ENCODE data around the gene TP53AIP1.

The TP53AIP1 gene, protein sequence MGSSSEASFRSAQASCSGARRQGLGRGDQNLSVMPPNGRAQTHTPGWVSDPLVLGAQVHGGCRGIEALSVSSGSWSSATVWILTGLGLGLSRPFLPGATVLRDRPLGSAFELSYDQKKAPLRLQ

DNA sequence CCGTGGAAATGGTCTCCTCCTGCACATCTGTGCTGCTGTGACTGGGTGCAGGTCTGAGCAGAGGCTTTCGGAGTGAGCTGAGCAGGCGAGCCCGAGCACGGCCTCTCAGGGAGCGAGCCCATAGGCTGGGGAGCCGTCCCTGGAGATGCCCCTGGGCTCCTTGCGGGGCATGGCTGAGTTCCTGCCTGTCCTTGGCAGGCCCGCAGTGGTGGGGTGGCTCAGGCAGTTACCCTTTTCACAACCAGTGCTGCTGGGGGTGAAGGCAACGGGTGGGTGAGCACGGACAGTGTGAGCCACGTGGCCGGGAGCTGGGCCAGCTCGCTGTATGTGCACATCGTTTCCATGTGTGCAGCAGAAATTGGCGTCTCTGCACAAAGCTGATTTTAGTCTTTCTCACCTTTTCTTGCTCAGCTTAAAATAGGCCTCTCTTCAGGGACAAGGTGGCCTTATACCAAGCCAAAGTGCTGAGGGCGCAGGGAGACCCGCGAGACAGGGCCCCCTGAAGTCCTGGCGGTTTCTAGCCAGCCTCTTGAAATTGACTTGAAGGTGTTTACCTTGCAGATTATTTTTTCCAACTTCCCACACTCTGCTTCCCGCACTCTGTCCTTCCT lies at the start of gene TP53AIP1:
TP53AIP1 (minus strand) TSS at position 55 of the 611 bp plus-strand sequence. CDS start 5,053 bp downstream, outside the sequence.
- no peak for DNase-seq (ENCODE audit: low spot score)

DNA sequence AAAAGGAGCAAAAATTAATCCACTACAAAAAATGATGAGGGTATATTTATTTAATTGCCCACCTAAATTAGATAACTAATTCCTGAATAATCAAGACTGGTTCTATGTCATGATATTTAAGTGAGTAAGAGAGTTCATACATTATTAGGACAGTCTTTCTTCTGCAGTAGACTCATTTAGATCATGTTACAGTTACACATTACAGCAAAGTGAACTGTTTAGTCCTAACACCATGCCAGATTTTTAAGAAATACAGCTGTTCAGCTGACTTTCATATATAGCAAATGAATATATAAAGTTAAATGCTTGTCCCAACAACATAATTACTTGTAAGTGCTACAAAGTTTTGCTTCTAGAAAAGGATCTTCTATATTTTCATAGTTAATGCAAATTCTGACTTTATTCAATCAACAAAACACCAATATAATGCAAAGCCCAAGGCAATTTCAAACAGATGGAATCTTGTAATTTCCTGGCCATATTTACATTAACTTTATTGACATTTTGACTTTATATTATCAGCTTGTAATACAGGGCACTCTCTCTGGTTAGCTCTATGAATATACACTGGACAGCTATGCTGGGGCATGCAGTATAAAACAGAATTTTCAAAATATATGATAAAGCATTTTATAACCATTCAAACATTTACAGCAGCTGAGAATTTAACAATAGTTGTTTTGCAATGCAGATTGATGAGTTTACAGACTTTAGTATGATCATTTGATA lies 45.7 kb upstream of the TP53AIP1 start:
- no peak for DNase-seq (ENCODE audit: low spot score)

DNA sequence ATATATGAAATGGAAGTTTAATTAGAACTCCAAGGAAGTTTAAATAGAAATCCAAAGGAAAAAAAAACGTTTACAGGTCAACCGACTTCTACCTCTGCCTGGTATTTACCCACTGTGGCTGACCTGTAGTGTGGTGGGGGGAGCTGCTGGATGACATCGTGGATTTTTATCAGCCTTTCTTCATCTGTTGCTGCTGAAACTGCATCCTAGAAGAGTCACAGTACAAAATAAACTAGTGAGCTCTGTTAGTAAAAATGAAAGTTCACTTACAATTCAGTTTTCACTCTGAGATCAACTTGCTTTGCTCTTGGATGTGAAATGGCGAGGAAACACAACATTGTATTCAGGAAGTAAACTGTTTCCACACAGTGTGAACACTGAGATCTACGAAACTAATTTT lies 43.2 kb upstream of the TP53AIP1 start:
- no peak for DNase-seq (ENCODE audit: low spot score)

DNA sequence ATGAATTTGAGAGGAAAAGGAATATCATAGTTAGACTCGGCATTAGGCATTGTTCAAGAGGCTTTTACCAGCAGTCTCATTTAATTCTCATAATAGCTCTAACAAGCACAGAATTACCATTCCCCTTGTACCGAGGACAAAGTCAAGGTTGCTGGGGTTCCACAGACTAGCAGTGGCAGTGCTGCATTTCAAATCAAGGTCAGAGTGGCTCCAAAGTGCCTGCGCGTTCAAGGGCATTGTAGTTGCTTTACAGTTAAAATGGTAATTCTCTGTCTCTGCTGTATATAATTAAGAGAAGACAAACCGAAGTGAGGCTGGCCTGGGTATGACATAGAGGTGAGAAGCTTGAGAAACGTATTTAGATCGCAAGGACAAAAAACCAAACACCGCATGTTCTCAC lies 40.4 kb upstream of the TP53AIP1 start:
- no peak for DNase-seq (ENCODE audit: low spot score)

DNA sequence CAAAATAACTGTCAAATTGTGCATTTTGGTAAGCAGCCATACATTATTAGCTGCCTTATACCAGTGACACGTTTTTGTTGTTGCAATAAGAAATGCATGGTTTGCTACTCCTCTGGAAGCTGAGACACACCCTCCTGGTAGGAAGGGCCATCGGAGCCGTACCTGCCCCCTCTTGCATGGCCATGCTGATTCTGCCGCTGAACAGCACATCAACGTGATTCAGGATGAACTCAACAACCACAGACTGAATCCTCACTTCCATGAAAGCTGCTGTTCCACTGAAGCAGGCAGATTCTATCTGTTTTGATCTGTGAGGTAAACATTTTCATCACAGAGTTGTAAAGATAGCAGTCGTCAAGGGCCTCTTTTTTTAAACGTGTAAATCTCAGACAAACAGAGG lies 38.6 kb upstream of the TP53AIP1 start:
- no peak for DNase-seq (ENCODE audit: low spot score)

DNA sequence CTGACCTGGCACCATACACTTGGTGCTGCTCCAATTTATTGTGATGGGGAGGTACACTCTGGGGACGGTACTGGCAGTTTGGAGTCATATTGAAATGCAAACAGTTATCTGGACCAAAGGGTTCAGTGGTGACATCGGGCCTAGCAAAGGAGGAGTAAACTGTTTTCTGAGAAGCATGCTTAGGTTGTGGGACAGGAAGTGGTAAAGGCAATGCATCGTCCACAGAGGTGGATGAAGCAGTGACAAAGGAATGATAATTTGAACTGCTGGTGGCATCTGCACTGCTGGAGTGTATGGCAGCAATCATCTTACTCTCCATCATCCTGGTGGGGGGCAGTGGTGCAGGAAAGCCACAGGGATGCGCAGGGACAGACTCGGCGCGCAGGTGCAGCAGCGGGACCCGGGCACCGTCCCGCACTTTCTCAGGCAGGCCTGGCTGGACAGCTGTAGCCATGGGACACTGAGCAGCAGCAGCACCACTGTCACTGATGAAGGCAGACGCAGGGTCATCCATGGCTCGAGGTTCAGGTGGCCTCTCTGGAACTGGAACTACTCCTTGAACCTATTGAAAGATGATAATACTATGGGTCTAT lies 28.0 kb upstream of the TP53AIP1 start:
- DNase-seq (ENCODE audit: low spot score): no peak

DNA sequence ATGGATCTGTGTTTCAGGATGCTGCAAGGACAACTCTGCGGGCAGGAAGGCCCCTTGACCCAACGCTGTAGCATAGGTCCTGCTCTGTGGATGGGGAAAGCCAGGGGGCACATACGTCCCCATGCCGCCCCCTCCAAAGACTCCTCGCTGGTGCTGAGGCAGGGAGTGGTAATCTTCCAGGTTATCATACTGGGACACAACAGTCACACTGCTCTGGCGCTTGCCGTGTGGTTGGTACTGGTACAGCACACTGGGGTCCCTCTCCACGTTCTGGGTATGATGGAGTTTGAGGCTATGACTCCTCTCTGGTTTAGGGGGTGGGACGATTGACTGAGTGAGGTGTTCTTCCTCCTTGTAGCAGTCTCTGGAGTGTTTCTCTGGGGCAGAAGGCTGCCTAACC lies 26.2 kb upstream of the TP53AIP1 start:
- DNase-seq (ENCODE audit: low spot score): no peak

DNA sequence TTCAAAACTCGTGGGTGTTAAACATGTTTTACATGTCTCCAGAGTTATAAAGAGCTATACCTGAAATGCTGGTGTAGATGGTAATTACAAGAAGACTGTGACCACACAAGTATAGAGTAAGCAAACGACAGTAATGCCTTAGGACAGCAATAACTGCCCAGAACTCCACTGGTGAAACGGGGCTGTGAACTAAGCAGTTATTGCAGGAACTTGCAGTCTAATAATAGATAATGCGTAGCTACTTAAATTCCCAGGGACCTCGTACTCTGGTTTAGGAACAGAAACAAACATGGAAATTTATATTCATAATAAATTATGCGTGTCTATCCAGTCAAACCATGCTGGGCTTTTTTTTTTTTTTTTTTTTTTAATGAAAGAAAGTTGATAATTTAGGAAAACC lies 24.9 kb upstream of the TP53AIP1 start:
- no peak for DNase-seq (ENCODE audit: low spot score)

DNA sequence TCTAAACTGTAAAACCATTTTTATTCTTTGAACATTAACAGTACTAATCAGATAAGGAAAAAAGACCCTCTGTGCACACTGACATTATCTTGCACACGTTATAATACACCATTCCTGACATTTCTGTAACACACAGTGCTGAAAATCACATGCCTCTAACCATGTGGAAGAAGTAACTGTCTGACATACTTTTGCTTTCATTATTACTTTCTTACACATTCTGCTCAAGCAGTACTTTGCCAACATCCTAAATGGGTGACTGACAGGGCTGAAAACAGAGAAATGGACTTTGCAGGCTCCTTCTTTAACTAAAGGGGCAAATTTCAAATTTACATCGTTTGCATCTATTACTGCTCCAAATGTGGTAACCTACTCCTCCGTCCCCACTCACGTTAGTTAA lies 22.8 kb upstream of the TP53AIP1 start:
- DNase-seq (ENCODE audit: low spot score): no peak

DNA sequence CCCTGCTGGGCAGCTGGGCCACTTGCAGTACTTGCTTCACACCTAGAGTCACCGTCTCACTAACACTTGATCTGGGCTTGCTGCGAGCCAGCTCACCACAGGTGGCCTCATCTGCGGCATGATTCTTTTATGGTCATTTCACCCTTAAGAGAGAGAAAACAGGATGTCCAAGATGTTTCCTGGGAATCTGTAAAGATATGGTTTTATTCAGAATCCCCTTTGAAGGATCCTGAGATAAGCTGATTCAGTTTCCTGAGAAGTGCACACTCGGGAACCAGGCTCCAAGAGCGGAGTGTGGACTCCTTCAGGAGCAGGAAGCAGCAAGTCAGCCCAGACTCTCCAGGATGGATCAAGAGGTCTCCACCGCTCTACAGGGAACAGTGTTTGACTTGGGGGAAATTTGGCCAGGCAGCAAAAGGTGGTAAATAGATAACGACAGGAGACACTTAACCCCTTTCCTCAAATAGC lies 21.8 kb upstream of the TP53AIP1 start:
- no peak for DNase-seq (ENCODE audit: low spot score)

DNA sequence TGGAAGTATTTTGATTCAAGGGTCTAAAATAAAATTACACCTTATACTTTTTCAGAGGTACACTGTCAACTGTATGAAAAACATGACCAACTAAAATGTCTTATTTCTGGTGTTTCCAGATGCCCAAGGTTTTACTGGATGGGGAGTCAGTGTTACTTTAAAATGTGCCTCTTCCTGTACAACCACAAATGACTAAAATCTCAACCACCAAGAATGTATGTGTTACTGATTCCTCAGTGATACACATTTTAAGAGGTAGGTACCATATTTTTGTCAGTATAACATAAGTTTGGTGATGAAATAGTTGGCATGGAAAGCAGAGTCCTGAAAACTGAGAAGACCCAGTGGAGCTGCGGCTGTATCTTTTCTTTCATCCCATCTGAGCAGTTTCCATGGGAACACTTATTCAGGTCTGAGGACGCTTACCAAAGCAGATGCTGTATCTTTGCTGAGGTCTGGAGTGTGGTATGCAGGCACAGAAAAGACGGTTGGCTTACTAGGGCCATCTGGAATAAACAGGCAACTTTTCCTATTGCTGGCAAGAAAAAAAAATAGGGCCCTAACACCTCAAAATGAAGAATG lies 21.2 kb upstream of the TP53AIP1 start:
- DNase-seq (ENCODE audit: low spot score): no peak

DNA sequence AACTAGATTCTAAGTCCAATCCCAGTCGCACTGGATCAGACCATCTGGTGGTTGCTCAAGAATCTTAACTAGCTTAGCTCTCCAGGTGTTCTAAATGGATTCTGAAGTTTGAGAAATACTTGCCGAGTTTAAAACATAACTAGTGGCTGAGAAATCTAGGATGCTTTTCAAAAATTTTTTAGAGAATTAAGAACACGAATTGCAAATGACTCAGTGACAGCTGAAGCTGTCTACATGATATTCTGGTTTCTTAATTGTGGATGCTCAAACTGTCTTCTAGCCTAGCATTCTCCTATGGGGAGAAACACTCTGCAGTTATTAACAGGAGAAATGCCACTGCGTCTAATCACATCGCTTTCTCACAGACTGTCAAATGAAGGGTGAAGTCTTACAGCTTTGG lies 20.2 kb upstream of the TP53AIP1 start:
- DNase-seq (ENCODE audit: low spot score): no peak

DNA sequence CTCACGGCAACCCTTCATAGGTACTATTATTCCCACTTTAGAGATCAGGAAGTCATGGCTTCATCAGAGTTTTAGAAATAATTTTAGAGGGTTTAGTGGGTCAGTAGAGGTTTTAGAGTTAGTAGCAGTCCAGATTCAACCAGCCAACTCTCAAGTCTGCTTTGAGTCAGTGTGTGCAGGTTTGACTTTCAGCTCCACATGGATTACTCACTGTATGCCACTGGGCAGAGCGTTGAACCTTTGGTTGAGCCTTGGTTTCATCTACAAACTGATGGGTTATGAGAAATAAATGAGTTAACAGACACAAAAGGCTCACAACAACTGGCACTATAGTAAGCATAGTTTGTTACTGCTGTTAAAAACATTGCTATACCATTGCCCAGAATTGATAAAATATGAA lies 19.0 kb upstream of the TP53AIP1 start:
- DNase-seq (ENCODE audit: low spot score): no peak

DNA sequence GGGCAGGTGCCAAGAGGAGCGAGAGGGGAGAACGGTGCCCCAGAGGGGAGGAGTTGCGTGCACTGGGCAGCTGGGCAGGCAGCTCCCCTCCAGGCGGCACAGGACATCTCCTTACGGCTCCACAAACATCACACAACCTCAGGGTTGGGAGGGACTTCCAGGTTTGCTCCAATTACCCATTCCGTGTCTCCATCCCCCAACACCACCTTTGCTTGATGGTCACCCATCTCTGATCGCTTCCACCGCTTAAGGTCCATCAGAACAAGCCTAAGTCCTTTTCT lies 14.5 kb upstream of the TP53AIP1 start:
- DNase-seq (ENCODE audit: low spot score): no peak

DNA sequence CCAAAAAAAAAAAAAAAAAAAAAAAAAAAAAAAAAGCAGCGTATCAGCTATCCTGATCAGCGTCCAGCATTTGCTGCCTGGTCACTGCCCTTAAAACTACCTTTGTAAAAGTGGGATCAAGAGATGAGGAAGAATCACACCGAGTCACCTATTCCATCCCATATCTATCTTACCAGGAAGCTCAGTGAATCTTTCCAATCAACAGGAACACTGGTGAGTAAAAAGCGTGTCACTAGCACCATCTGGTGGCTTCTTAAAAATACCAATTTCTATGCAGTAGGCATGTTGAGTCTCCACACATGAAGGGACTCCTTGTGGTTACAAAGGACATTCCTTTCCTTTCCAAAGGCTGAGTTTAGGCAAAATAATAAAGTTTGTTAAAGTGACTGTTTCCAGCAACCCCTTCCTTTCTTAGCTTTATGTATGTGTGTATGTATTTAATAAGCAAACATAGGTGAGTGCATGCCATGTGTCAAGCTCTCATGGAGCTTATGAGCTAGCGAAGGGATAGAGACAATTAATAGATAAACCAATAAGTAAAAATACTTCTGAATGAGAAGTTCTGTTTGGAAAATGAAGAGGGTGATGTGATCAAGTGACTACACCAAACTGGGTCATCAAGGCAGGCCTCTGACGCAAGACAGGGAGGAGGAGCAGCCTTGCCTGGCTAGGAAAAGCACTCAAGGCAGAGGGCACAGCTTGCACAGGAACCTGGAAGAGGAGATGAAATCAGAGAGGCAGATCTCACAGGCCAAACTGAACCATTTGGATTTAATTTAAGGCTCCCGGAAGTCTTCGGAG lies 13.9 kb upstream of the TP53AIP1 start:
- peak; percentile 38 for DNase-seq (ENCODE audit: low spot score)

DNA sequence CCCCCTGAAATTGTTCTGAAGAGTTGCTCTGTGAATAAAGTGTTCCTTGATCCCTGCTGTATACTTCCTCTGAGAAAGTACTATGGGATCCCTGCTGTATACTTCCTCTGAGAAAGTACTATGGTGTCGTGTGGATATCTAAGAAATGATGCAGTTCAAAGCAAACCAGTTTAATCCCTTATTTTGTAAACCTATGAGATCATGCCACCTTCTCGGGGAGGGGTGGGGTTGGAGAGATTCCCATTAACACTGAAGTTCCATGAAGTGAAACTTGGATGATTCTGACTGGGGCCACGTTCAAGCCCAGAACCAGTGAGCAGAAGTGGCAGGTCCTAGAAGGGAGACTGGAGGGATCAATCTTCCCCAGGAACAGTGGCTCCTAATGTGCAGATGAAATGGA lies 13.0 kb upstream of the TP53AIP1 start:
- DNase-seq (ENCODE audit: low spot score): no peak

DNA sequence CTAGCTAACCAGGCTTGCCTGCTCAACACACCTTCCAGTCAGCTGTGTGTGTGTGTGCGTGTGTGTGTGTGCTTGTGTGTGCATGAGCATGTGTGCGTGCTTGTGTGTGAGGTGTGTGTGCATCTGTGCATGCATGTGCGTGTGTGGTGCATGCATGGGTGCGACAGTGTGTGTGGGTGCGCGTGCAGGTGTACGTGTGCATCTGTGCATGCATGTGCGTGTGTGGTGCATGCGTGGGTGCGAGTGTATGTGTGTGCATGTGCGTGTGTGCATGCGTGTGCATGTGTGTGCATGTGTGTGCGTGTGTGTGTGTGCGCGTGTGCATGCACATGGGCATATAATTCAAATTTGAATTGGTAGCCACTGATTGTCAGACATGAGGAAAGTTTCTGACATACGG lies 10.5 kb upstream of the TP53AIP1 start:
- DNase-seq (ENCODE audit: low spot score): no peak

DNA sequence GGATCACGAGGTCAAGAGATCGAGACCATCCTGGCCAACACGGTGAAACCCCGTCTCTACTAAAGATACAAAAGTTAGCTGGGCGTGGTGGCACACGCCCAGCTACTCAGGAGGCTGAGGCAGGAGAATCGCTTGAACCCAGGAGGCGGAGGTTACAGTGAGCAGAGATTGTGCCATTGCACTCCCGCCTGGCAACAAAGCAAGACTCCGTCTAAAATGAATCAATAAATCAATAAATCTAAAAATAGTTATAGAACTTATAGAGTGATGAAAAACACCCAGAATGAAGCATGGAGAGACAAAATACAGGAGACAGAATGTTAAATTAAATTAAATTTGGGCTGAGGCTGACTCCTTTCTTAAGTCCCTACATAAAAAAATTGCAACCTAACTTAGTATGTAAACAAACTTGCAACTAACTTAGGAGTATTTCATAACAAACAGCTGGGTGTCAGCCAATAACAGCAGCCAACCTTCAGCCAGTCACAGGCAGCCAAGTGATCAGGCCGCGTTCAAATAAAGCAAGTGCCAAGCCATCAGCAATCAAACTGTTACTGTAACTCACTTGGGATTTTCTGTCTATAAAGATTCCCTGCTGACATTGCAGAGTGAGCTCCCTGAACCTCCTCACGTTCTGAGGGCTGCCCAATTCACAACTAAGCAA lies 7.3 kb upstream of the TP53AIP1 start:
- DNase-seq (ENCODE audit: low spot score): no peak

DNA sequence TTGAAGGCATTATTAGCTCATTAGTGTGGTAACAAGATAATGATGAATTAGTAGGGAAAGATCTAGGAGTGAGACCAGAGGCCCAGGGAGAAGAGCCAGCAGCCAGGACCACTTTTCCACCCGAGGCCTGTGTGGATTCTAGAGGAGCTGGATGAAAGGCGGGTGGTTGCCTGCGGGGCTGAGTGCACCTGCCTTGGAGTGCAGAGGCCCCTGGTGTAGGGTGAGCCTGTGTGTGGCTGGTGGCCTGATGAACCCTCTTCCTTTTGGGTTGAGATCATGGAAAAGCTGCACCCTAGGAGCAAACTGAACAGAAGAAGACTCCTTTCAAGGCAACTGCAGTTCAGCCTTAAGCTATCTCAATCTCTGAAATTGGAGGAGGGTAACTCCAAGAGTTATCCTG lies 5.9 kb upstream of the TP53AIP1 start:
- no peak for DNase-seq (ENCODE audit: low spot score)

DNA sequence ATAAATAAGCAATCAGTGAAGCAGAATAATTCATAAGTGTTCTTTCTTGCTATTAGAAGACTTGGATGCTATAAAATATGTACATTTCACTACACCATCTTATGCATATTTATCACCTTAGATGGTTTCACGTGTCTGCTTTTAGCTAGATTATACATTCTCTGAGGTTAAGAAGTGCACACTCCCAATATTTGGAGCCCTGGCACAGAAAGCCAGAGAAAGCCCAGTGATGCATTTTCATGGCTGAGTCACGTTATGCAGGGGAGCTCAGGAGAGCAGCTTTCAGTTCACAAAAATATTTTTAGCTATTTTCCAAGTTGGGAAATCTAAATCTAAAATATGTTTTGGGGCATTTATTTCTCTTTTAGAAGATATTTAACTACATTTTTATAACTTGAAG lies 5.1 kb upstream of the TP53AIP1 start:
- DNase-seq (ENCODE audit: low spot score): no peak

DNA sequence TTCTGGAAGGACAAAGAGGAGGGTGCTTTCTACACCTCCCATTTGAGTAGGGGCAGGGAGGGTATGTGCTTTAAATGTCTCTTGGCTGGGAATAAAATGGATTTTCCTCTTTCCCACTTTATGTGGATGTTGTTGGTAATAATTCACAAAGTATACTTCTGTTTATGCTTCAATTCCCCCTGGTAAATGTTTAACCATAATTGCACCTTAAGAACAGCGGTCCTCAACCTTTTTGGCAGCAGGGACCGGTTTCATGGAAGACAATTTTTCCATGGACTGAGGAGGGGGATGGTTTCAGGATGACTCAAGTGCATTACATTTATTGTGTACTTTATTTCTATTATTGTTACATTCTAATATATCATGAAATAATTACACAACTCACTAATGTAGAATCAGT lies 4.0 kb upstream of the TP53AIP1 start:
- DNase-seq (ENCODE audit: low spot score): no peak

All from HuH-7.5 (cell line).